ENCODE measurements around the gene NACC1.
"Not testable (repeated sequence)": the region's sequence is repeated elsewhere in the genome, so short reads cannot be mapped to it uniquely, and the experiment has no call there.

NACC1 gene

GRCh38 chr19:13166151-13166550 lies 48.1 kb downstream of the NACC1 start:
- DNase-seq: not testable (repeated sequence)

- DNase-seq: no peak
These were observed 51.7 kb downstream of the NACC1 start for GRCh38 chr19:13169769-13170168.

DNA sequence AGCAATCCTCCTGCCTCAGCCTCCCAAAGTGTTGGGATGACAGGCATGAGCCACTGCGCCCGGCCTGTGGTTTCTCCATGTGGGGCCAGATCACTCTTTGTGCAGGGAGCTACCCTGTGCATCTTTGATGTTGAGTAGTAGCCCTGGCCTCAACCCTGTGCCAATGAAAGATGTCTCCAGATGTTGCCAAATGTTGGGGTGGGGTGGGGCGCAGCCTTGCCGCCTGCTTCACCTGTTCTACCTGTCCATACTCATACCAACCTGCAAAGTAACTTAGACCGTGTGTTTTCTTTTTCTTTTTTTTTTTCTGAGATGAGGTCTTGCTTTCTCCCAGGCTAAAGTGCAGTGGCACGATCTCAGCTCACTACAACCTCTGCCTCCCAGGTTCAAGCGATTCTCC lies 53.1 kb downstream of the NACC1 start:
- no peak for DNase-seq

- DNase-seq: no peak
These were observed 54.5 kb downstream of the NACC1 start for GRCh38 chr19:13172346-13173138.

- no peak for DNase-seq
These were observed 55.2 kb downstream of the NACC1 start for GRCh38 chr19:13173139-13173737.

DNA sequence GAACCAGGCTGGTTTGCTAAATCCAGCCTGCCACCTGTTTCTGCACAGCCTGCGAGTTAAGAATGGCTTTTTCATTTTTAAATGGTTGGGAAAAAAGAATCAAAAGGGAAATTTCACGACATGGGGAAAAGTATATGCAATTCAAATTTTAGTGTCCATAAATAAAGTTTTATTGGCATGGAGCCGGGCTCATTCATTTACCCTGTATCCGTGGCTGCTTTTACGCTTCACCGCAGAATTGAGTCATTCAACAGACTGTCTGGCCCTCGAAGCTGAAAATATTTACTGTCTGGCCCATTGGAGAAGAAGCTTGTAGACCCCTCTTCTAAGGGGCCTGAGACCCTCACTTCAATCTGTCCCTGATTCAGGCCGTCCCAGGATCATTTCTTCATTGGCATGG lies 58.3 kb downstream of the NACC1 start:
- DNase-seq: no peak

DNA sequence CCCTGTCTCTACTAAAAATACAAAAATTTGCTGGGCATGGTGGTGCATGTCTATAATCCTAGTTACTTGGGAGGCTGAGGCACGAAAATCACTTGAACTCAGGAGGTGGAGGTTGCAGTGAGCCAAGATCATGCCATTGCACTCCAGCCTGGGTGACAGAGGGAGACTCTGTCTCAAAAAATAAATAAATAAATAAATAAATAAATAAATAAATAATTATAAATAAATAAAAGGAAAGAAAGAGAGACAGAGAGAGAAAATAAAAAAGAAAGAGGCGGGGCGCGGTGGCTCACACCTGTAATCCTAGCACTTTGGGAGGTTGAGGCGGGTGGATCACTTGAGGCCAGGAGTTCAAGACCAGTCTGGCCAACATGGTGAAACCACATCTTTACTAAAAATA lies 59.5 kb downstream of the NACC1 start:
- DNase-seq: not testable (repeated sequence)

GRCh38 chr19:13178291-13178690 lies 60.2 kb downstream of the NACC1 start:
- not testable (repeated sequence) for DNase-seq

GRCh38 chr19:13181747-13182388 lies 63.8 kb downstream of the NACC1 start:
- no peak for DNase-seq

DNA sequence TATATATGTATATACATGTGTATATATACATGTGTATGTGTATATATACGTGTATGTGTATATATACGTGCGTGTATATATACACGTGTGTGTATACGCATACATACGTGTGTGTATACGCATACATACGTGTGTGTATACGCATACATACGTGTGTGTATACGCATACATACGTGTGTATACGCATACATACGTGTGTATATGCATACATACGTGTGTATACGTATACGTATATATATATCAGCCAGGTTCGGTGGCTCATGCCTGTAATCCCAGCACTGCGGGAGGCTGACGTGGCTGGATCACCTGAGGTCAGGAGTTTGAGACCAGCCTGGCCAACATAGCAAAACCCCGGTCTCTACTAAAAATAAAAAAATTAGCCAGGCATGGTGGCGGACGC lies 66.9 kb downstream of the NACC1 start:
- not testable (repeated sequence) for DNase-seq

DNA sequence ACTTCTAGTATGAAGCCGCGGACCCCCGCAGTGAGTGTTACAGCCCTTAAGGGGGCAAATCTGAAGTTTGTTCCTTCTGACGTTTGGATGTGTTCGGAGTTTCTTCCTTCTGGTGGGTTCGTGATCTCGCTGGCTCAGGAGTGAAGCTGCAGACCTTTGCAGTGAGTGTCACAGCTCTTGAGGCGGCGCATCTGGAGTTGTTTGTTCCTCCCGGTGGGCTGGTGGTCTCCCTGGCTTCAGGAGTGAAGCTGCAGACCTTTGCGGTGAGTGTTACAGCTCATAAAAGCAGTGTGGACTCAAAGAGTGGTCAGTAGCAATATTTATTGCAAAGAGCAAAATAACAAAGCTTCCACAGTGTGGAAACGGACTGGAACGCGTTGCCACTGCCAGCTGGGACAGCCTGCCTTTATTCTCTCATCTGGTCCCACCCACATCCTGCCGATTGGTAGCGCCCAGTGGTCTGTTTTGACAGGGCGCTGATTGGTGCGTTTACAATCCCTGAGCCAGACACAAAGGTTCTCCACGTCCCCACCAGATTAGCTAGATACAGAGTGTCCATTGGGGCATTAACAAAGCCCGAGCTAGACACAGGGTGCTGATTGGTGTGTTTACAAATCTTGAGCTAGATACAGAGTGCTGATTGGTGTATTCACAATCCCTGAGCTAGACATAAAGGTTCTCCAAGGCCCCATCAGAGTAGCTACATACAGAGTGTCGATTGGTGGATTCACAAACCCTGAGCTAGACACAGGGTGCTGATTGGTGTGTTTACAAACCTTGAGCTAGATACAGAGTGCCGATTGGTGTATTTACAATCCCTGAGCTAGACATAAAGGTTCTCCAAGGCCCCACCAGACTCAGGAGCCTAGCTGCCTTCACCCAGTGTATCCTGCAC lies 67.9 kb downstream of the NACC1 start:
- DNase-seq: not testable (repeated sequence)

DNA sequence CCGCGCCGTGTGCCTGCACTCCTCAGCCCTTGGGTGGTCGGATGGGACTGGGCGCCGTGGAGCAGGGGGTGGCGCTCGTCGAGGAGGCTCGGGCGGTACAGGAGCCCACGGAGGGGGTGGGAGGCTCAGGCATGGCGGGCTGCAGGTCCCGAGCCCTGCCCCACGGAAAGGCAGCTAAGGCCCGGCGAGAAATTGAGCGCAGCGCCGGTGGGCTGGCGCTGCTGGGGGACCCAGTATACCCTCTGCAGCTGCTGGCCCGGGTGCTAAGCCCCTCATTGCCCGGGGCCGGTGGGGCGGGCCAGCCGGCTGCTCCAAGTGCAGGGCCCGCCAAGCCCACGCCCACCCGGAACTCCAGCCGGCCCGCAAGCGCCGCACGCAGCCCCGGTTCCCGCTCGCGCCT lies 68.6 kb downstream of the NACC1 start:
- DNase-seq: not testable (repeated sequence)

DNA sequence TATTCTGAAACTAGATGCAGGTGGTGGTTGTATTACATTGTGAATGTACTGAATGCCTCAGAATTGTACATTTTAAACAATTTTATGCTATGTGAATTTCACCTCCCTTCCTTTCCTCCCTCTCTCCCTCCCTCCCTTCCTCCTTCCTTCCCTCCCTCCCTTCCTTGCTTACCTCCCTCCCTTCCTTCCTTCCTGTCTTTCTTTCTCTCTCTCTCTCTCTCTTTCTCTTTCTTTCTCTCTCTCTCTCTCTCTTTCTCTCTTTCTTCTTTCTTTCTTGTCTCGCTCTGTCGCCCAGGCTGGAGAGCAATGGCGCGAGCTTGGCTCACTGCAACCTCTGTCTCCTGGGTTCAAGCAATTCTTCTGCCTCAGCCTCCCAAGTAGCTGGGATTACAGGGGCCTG lies 69.4 kb downstream of the NACC1 start:
- no peak for DNase-seq

DNA sequence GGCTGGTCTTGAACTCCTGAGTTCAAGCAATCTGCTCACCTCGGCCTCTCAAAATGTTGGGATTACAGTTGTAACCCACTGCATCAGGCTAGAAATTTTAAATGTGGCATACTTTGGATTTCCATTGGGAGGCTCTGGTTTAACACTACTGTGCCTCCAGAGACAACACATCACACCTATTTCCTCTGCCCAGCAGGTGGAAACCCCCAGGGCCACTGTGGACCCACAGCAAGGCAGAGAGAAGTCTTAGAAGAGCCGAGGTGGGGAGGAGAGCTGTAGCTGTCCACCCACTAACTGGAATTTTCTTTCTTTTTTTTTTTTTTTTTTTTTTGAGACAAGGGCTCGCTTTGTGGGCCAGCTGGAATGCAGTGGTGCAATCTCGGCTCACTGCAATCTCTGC lies 71.5 kb downstream of the NACC1 start:
- DNase-seq: no peak

All from NCI-H2107 (cell line).